Caco-2 (cell line): ENCODE measurements around the gene UQCR11. TPM values are rescaled to one million over a fixed set of nuclear protein-coding genes. Genes with fewer than 3 reads are reported as not detected.

Source experiments
- Bru-seq: library from RNA; stranded (reverse); fragments of 400-500 nt; gene quantifications from one replicate; lab custom pipeline; 2021; lab: Mats Ljungman, UMichigan
- BruChase-seq, 2 experiments: library from RNA; stranded (reverse); fragments of 400-500 nt; gene quantifications; one replicate each; lab custom pipeline; 2021; lab: Mats Ljungman, UMichigan
- BruUV-seq: library from RNA; stranded (reverse); fragments of 400-500 nt; replicated peaks from 2 replicates; lab custom pipeline; 2021; lab: Mats Ljungman, UMichigan
- CTCF ChIA-PET: fragments of 300-600 bp; sonication (Branson Sonifier 250); formaldehyde crosslinking; loops from one replicate; lab custom pipeline; 2022; ENCODE audit warnings: antibody characterized with exemption; lab: Charles Lee
- POLR2A ChIA-PET: fragments of 300-600 bp; sonication (Branson Sonifier 250); formaldehyde crosslinking; loops from one replicate; lab custom pipeline; 2022; ENCODE audit warnings: antibody characterized with exemption; lab: Charles Lee
- DNase-seq, 2 experiments: peaks; one replicate each; pipeline versions ENCODE4 v3.0.0 to v3.0.0-alpha.2; 2020 to 2022
- H3K27me3 ChIP-seq: replicated peaks from 2 replicates; pipeline ENCODE4 v1.6.0; 2011; ENCODE audit warnings: low read length; ENCODE audit not compliant: control insufficient read depth, insufficient read depth
- H3K36me3 ChIP-seq: 2 replicates; pipeline ENCODE4 v1.5.1; 2011; ENCODE audit warnings: low read length; ENCODE audit not compliant: control insufficient read depth, insufficient read depth
- H3K4me1 ChIP-seq: fragments of 250-450 bp; sonication (Bioruptor Pico); 2 replicates; pipeline ENCODE4 v1.5.1; 2020; ENCODE audit warnings: mild to moderate bottlenecking
- H3K4me3 ChIP-seq: 2 replicates; pipeline ENCODE4 v1.5.1; 2011; ENCODE audit warnings: low read depth, mild to moderate bottlenecking, control low read depth, low read length
- H3K9me3 ChIP-seq: fragments of 250-450 bp; sonication (Bioruptor Pico); 2 replicates; pipeline ENCODE4 v1.5.1; 2020; ENCODE audit warnings: mild to moderate bottlenecking, moderate library complexity
- H3K27ac Mint-ChIP-seq: one replicate; pipeline ENCODE4 v1.8.0; 2022; ENCODE audit warnings: mixed read lengths; ENCODE audit not compliant: unreplicated experiment
- H3K27me3 Mint-ChIP-seq: one replicate; pipeline ENCODE4 v1.8.0; 2022; ENCODE audit warnings: mixed read lengths; ENCODE audit not compliant: insufficient read depth, unreplicated experiment
- H3K36me3 Mint-ChIP-seq: one replicate; pipeline ENCODE4 v1.8.0; 2022; ENCODE audit warnings: mild to moderate bottlenecking, mixed read lengths; ENCODE audit not compliant: insufficient read depth, unreplicated experiment
- H3K4me1 Mint-ChIP-seq: one replicate; pipeline ENCODE4 v1.8.0; 2022; ENCODE audit warnings: low read depth, mixed read lengths; ENCODE audit not compliant: unreplicated experiment
- H3K4me3 Mint-ChIP-seq: one replicate; pipeline ENCODE4 v1.8.0; 2022; ENCODE audit warnings: mild to moderate bottlenecking, moderate library complexity, mixed read lengths; ENCODE audit not compliant: unreplicated experiment
- H3K9me3 Mint-ChIP-seq: one replicate; pipeline ENCODE4 v1.8.0; 2022; ENCODE audit warnings: mixed read lengths; ENCODE audit not compliant: unreplicated experiment
- intact Hi-C: fragments of 100-400 bp; cut with micrococcal nuclease; formaldehyde crosslinking; loops from one replicate; pipeline ENCODE4 v1.10.0; 2022; ENCODE audit not compliant: unreplicated experiment
- long read RNA-seq: library from polyadenylated mRNA; stranded (forward); transcript quantifications from one replicate; pipeline ENCODE4 v2.0.0, GENCODE V29; 2022
- total RNA-seq: library from RNA; stranded (reverse); gene quantifications from 2 replicates; pipeline ENCODE4 v1.2.3, GENCODE V29; 2022
- TF ChIP-seq, protein P1 (sequence below), 2 experiments: fragments of 200-600 bp in 1 of 2; IDR thresholded peaks; 1 replicate in 1 of 2; 2 replicates in 1 of 2; pipeline versions ENCODE4 v1.5.1 to v1.8.0; 2011 to 2022; ENCODE audit warnings: antibody characterized with exemption in 1 of 2, control low read depth in 1 of 2, inconsistent platforms in 1 of 2, low read depth in 1 of 2, low read length in 1 of 2, mild to moderate bottlenecking in 1 of 2, moderate library complexity in 1 of 2; ENCODE audit not compliant: insufficient read depth in 1 of 2, severe bottlenecking in 1 of 2, unreplicated experiment in 1 of 2

Gene UQCR11
- 222 and 238 TPM in 2 replicates for total RNA-seq
- percentile 73 among the genes with signal in this experiment for Bru-seq, nascent RNA
- BruChase-seq, experiment 1, labeled RNA remaining after a 2-hour chase = percentile 88 among the genes with signal in this experiment
- BruChase-seq, experiment 2, labeled RNA remaining after a 6-hour chase = percentile 94 among the genes with signal in this experiment
- long read RNA-seq, transcript UQCR11-201 (2 exons, 753 nt) = minor isoform, 7 of 528 reads
- long read RNA-seq, transcript UQCR11-203 (3 exons, 1,324 nt) = major isoform, 511 of 528 reads
- long read RNA-seq, partial matches to known transcripts = 1 of 528 reads
- long read RNA-seq, other reads (novel, unspliced or antisense) = 7 of 528 reads

DNA sequence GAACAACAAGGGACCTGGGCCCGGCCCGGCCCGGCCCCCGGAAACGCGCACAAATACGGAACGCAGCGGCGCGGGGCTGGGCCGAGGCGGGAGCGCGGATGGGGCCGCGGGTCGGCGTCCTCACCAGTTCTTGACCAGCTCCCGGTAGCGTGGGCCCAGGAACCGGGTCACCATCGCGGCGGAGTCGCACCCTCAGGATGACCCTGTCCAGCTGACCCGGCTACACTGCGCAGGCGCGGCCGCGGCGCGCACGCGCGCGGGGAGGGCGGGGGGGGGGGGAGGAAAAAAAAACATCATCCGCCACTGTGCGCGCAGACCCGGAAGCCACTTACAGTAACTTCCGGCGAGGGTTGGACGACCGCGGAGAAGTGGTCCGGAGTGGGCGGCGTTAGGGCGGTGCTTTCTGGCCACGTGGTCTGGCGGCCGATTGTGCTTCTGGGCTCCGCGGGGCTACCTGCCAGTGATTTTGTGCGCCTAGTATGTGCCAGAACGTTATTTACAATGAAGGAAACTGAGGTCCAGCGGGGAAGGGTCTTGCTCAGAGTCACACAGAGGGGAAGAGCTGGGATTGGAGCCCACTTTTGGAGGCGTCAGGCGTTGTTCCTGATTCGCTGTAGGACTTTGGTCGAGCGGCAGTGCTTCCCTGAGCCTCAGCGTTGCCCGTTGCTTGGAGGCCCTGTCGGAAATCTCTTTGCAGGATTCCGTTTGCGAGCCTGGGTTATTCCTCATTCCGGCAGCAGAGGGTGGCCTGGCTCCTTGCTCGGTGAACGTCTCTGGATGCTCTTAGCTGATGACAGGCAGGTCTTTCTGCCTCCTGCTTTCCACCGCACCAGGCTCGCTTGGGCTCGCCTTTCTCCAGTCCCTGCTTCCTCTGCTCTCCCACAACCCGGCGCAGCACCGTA, at the start of gene UQCR11:
UQCR11 (minus strand) TSS at position 227 of the 902 bp plus-strand sequence; CDS start at position 174, 53 bp downstream.
- H3K27me3 ChIP-seq = no peaks in the 10 kb centered on the region
- H3K36me3 ChIP-seq = peaks cover 2% of the 10 kb centered on the region
- H3K27me3 Mint-ChIP-seq = no peaks in the 10 kb centered on the region
- TF ChIP-seq, protein P1, sequence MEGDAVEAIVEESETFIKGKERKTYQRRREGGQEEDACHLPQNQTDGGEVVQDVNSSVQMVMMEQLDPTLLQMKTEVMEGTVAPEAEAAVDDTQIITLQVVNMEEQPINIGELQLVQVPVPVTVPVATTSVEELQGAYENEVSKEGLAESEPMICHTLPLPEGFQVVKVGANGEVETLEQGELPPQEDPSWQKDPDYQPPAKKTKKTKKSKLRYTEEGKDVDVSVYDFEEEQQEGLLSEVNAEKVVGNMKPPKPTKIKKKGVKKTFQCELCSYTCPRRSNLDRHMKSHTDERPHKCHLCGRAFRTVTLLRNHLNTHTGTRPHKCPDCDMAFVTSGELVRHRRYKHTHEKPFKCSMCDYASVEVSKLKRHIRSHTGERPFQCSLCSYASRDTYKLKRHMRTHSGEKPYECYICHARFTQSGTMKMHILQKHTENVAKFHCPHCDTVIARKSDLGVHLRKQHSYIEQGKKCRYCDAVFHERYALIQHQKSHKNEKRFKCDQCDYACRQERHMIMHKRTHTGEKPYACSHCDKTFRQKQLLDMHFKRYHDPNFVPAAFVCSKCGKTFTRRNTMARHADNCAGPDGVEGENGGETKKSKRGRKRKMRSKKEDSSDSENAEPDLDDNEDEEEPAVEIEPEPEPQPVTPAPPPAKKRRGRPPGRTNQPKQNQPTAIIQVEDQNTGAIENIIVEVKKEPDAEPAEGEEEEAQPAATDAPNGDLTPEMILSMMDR (IDR thresholded peaks at IDR 0.05; ENCODE audit: insufficient read depth in 1 of 2, low read depth in 1 of 2, low read length in 1 of 2, severe bottlenecking in 1 of 2, unreplicated experiment in 1 of 2) = peak; percentile 47 to 60
- peak within 1 kb of the TSS; percentile 96 for H3K4me3 Mint-ChIP-seq
- intact Hi-C loops = loop anchor here (1.0 kb wide), 3 partner anchors 12 to 66 kb away; partner anchors contain the start of gene TCF3
- TSS peak; percentile 99 for BruUV-seq
- CTCF ChIA-PET = interaction anchor here (0.6 to 1.6 kb wide), 4 partner anchors 47 to 414 kb away, joined by 3 to 13 read pairs (median 4); partner anchors contain the start of gene TCF3
- peaks cover 17% of the 10 kb centered on the region; the same call in 1 of the 2 replicates for H3K4me1 ChIP-seq
- H3K9me3 ChIP-seq = no peaks in the 10 kb centered on the region
- H3K27ac Mint-ChIP-seq = peak within 1 kb of the TSS; percentile 97
- peak within 1 kb of the TSS; percentile 80 for H3K4me3 ChIP-seq
- H3K36me3 Mint-ChIP-seq = peaks cover 57% of the 10 kb centered on the region
- H3K4me1 Mint-ChIP-seq = no peaks in the 10 kb centered on the region
- H3K9me3 Mint-ChIP-seq = no peaks in the 10 kb centered on the region
- DNase-seq = peak; percentile 93 to 95
- POLR2A ChIA-PET = interaction anchor here (0.6 to 2.5 kb wide), 4 partner anchors 13 to 345 kb away, joined by 3 to 16 read pairs (median 6); partner anchors contain the start of gene MBD3

DNA sequence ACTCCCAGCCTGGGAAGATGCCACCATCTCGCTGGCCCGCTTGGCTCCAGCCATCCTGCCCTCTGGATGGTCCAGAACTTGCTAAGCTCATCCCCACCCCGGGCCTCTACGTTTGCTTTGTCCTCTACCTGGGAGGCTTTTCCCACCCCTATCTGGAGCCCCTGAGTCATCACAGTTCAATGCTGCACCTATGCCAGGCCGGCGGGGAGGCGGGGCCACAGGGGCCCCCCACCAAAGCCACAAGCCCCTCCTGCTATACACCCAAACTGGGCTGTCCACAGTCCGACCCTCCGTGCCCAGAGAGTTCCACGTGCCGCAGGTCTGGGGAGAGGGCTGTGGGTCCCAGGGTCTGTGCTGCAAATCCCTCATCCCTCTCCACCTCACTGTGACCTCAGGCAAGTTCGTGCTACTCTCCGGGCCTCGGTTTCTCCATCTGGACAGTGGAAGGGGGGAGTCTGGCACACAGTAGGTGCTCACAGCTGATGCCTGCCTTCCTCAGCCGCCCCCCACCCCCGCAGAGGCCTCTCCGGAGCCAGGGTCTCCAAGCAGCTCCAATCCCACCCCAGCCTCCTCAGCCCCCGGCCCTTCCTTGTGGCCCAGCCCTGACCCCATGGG, 49.0 kb upstream of the UQCR11 start:
- Histone ChIP-seq H3K27me3 (no peaks in the 10 kb centered on the region), H3K4me3 (no peak overlapping the region), H3K36me3 (no peaks in the 10 kb centered on the region; the same call in 1 of the 2 replicates), H3K9me3 (no peaks in the 10 kb centered on the region), H3K4me1 (peaks cover 4% of the 10 kb centered on the region; the same call in 1 of the 2 replicates)
- peak in 1 of 2 experiments; percentile 33 for DNase-seq
- no TSS peak for BruUV-seq
- intact Hi-C loops = no loop called here
- no peaks in the 10 kb centered on the region for H3K27me3 Mint-ChIP-seq
- TF ChIP-seq, protein P1 (IDR thresholded peaks at IDR 0.05; ENCODE audit: insufficient read depth in 1 of 2, low read depth in 1 of 2, low read length in 1 of 2, severe bottlenecking in 1 of 2, unreplicated experiment in 1 of 2) = no peak
- peaks cover 21% of the 10 kb centered on the region for H3K36me3 Mint-ChIP-seq
- no peaks in the 10 kb centered on the region for H3K9me3 Mint-ChIP-seq
- ChIA-PET POLR2A (no interaction called here), CTCF (interaction anchor here (0.6 kb wide), 1 partner anchor 248 kb away, joined by 3 read pairs; no protein-coding TSS in a partner anchor)
- peak overlapping the region; percentile 57 for H3K4me3 Mint-ChIP-seq
- H3K27ac Mint-ChIP-seq = no peak overlapping the region
- H3K4me1 Mint-ChIP-seq = no peaks in the 10 kb centered on the region
